Hematopoietic multipotent progenitor cell treated with erythropoietin and hydrocortisone succinate and interleukin-3 and kit ligand, for 6 days (in vitro differentiated cells): ENCODE measurements around the gene MECP2.
A peak's percentile ranks its signal among the peaks of the same experiment; 100 is the strongest.
"Not testable (repeated sequence)": the region's sequence is repeated elsewhere in the genome, so short reads cannot be mapped to it uniquely, and the experiment has no call there.

Source experiments
- DNase-seq: peaks from one replicate; pipeline ENCODE4 v3.0.0-alpha.2; 2015

MECP2 gene

GRCh38 chrX:153984351-153985178, 113.0 kb downstream of the MECP2 start:
- DNase-seq, result peak; percentile 49

- DNase-seq, result no peak
Measured at GRCh38 chrX:153983321-153983801, 114.2 kb downstream of the MECP2 start.

- DNase-seq, result peak; percentile 75
Measured at GRCh38 chrX:153981771-153982533, 115.6 kb downstream of the MECP2 start.

GRCh38 chrX:153981231-153981630, 116.3 kb downstream of the MECP2 start:
- no peak for DNase-seq

- not testable (repeated sequence) for DNase-seq
Measured at GRCh38 chrX:153980394-153980793, 117.1 kb downstream of the MECP2 start.

- DNase-seq, result peak; percentile 34
Measured at GRCh38 chrX:153974726-153975286, 122.7 kb downstream of the MECP2 start.

GRCh38 chrX:153974003-153974725, 123.4 kb downstream of the MECP2 start:
- no peak for DNase-seq

- no peak for DNase-seq
Measured at GRCh38 chrX:153973127-153974002, 124.2 kb downstream of the MECP2 start.

- DNase-seq, result peak; percentile 94
Measured at GRCh38 chrX:153972368-153973126, 125.0 kb downstream of the MECP2 start, which contains the start of gene TMEM187. Gene TMEM187, plus strand, starts transcription at chrX:153972754. Its CDS starts 9,309 bp downstream, at chrX:153982063.
